Right lobe of liver (tissue), 4 donors: ENCODE results near the gene ZNF816.

Source experiments
- POLR2A ChIP-seq: fragments of 450-650 bp; IDR thresholded peaks from one replicate; pipeline ENCODE4 v1.6.1; 2017; ENCODE audit warnings: antibody characterized with exemption, mild to moderate bottlenecking
- TF ChIP-seq, protein P1 (sequence below), 4 donors: fragments of 200-600 bp in 3 of 4; fragments of 450-650 bp in 1 of 4; IDR thresholded peaks; one replicate each; pipeline versions ENCODE4 v1.5.1 to v1.8.0; 2016 to 2022; ENCODE audit warnings: antibody characterized with exemption in 4 of 4, mild to moderate bottlenecking in 2 of 4
- donor health status: DM: no; HTN: no; CAD: no.
- donor health status: DM: no; HTN: no; CAD: no.
- donor health status: DM: no; HTN: yes; CAD: no.

DNA sequence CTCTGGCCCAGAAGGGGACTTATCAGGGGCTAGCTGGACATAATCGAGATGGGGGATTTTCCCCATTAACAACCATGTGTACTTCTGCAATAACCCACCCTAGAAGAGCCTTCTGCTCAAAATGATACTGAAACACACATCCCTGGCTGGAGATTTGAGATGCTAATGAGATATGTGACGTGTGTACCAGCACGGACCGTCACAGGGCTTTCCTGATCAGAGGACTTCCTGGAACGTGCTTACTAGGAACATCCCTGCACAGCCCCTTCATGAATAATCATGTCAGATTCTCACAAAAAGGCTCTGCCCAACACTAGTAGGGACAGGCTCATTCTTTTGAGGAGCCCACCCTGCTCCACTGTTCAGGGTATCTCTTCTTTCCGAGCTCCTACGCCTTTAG is 44.5 kb upstream of the ZNF816 start:
- TF ChIP-seq, protein P1, sequence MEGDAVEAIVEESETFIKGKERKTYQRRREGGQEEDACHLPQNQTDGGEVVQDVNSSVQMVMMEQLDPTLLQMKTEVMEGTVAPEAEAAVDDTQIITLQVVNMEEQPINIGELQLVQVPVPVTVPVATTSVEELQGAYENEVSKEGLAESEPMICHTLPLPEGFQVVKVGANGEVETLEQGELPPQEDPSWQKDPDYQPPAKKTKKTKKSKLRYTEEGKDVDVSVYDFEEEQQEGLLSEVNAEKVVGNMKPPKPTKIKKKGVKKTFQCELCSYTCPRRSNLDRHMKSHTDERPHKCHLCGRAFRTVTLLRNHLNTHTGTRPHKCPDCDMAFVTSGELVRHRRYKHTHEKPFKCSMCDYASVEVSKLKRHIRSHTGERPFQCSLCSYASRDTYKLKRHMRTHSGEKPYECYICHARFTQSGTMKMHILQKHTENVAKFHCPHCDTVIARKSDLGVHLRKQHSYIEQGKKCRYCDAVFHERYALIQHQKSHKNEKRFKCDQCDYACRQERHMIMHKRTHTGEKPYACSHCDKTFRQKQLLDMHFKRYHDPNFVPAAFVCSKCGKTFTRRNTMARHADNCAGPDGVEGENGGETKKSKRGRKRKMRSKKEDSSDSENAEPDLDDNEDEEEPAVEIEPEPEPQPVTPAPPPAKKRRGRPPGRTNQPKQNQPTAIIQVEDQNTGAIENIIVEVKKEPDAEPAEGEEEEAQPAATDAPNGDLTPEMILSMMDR (IDR thresholded peaks at IDR 0.05), result no peak
- TF ChIP-seq POLR2A, result no peak
